Left ventricle myocardium inferior (tissue), 1 donor: ENCODE data around the gene MYO5C. TPM values are rescaled to one million over a fixed set of nuclear protein-coding genes. Genes with fewer than 3 reads are reported as not detected.

Experiments used
- DNase-seq: peaks from one replicate; pipeline ENCODE4 v3.0.0-alpha.2; 2020
- H3K27ac ChIP-seq: fragments of 200-600 bp; replicated peaks from 2 replicates; pipeline ENCODE4 v1.8.0; 2021
- H3K27me3 ChIP-seq: fragments of 200-600 bp; 2 replicates; pipeline ENCODE4 v1.8.0; 2021; ENCODE audit warnings: low read depth
- H3K36me3 ChIP-seq: fragments of 200-600 bp; 2 replicates; pipeline ENCODE4 v1.8.0; 2021
- H3K4me1 ChIP-seq: fragments of 200-600 bp; 2 replicates; pipeline ENCODE4 v1.8.0; 2021
- H3K4me3 ChIP-seq: fragments of 200-600 bp; 2 replicates; pipeline ENCODE4 v1.8.0; 2021; ENCODE audit warnings: mild to moderate bottlenecking, moderate library complexity
- H3K9me3 ChIP-seq: fragments of 200-600 bp; replicated peaks from 2 replicates; pipeline ENCODE4 v1.8.0; 2021
- intact Hi-C: fragments of 100-400 bp; cut with micrococcal nuclease; formaldehyde crosslinking; loops from one replicate; pipeline ENCODE4 v1.11.0; 2022
- total RNA-seq: library from RNA; stranded (reverse); fragmentation: NEBNext Ultra II Directional; extraction: Animal tissue kit (Norgen Biotek cat#: 25700); gene quantifications from one replicate; pipeline ENCODE4 v1.2.1, GENCODE V29; 2021
- TF ChIP-seq, protein P1 (sequence below): fragments of 200-600 bp; IDR thresholded peaks from 2 replicates; pipeline ENCODE4 v1.8.0; 2021; ENCODE audit warnings: antibody characterized with exemption, mild to moderate bottlenecking, borderline replicate concordance
- donor health status: DM: no; HTN: yes; CAD: no; lungs with severe emphysema.

MYO5C gene
- total RNA-seq, 1 donor from 2014 or later, result 2.9 TPM

DNA sequence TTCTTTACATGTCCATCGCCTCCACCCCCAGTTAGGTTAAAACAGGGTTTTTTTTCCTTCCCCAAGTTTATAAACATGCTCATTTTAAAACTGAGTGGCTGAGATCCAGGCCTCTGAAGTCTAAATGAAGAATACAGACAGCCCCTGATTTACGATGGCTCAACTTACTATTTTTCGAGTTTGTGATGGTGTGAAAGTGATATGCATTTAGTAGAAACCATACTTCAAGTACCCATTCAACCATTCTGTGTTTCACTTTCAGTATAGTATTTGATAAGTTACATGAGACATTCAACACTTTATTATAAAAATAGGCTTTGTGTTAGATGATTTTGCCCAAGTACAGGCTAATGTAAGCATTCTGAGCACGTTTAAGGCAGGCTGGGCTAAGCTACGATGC lies 73.9 kb downstream of the MYO5C start:
- H3K9me3 ChIP-seq, result no peaks in the 10 kb centered on the region
- H3K27ac ChIP-seq, result no peak overlapping the region
- intact Hi-C loops, result no loop called here
- no peaks in the 10 kb centered on the region for H3K4me1 ChIP-seq
- no peak for DNase-seq
- no peaks in the 10 kb centered on the region for H3K27me3 ChIP-seq
- TF ChIP-seq, protein P1, sequence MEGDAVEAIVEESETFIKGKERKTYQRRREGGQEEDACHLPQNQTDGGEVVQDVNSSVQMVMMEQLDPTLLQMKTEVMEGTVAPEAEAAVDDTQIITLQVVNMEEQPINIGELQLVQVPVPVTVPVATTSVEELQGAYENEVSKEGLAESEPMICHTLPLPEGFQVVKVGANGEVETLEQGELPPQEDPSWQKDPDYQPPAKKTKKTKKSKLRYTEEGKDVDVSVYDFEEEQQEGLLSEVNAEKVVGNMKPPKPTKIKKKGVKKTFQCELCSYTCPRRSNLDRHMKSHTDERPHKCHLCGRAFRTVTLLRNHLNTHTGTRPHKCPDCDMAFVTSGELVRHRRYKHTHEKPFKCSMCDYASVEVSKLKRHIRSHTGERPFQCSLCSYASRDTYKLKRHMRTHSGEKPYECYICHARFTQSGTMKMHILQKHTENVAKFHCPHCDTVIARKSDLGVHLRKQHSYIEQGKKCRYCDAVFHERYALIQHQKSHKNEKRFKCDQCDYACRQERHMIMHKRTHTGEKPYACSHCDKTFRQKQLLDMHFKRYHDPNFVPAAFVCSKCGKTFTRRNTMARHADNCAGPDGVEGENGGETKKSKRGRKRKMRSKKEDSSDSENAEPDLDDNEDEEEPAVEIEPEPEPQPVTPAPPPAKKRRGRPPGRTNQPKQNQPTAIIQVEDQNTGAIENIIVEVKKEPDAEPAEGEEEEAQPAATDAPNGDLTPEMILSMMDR, result no peak
- H3K4me3 ChIP-seq, result no peak overlapping the region
- peaks cover 8% of the 10 kb centered on the region for H3K36me3 ChIP-seq

DNA sequence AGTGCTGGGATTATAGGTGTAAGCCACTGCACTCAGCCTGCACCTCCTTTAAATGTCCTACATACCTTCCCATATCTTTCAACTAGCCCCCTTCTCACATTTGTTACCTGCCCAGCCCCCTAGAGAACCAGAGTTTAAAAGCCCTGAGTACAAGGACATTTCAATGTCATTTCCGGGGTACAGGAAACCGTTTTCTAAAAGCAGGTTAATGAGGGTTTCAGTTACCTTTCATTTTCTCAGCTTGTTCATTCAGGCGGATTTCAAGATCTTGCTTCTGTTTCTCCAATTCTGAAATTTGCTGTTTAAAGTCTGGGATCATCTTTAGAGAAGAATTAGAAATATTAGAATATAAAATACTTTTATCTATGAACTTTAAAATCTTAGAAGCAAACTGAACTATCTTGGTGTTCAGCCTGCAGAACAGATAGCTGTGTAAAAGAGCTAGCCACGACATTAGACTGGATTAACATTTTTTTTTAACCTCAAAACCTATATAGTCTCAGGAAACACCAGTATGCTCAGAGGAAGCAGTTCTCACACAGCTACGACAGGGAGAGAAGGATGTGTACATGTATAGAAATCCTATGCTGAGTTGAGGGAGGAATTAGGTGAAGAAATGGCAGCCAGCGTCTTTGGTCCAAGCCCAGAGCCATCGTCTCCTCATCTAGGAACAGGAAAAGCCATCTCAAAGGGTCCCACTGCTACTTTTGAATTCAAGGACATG lies 74.5 kb downstream of the MYO5C start:
- intact Hi-C loops, result no loop called here

DNA sequence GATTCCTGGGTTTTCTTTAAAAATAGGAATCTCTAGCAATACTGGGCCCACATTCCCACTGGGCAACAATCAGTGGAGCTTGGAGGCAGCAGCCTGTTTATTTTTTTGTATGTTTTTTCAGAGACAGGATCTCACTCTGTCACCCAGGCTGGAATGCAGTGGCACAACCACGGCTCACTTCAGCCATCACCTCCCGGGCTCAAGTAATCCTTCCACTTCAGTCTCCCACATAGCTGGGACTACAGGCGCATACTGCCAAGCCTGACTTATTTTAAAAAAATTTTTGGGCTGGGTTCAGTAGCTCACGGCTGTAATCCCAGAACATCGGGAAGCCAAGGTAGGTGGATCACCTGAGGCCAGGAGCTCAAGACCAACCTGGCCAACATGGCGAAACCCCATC lies 75.4 kb downstream of the MYO5C start:
- intact Hi-C loops, result no loop called here
- TF ChIP-seq, protein P1, result no peak
- DNase-seq, result no peak

More for the DNA sequence above, 74.5 kb downstream of the MYO5C start:
- no peak overlapping the region for H3K4me3 ChIP-seq
- no peaks in the 10 kb centered on the region for H3K4me1 ChIP-seq
- H3K9me3 ChIP-seq, result no peaks in the 10 kb centered on the region
- TF ChIP-seq, protein P1, result no peak
- peaks cover 8% of the 10 kb centered on the region for H3K36me3 ChIP-seq
- no peaks in the 10 kb centered on the region for H3K27me3 ChIP-seq
- no peak overlapping the region for H3K27ac ChIP-seq
- DNase-seq, result no peak

DNA sequence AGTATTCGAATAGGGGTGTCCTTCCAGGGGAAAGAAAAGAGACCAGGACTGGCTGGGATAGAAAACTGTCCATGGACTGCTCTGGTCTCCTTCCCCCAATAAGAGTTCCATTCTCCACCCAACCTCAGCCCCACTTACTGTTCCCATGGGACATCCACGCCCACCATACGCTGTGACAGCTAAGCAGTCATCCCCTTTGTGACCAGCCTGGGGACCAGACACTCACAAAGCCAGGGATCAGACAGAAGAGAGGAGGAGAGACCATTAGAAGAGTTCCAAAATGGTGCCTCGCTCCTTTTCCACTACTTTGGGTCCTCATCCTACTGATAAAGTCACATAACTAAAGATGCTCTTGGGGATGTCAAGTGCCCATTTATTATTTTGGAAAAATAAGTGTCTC lies 76.8 kb downstream of the MYO5C start:
- H3K27me3 ChIP-seq, result no peaks in the 10 kb centered on the region
- no peak for DNase-seq
- TF ChIP-seq, protein P1, result no peak
- no peaks in the 10 kb centered on the region for H3K9me3 ChIP-seq
- H3K4me1 ChIP-seq, result no peaks in the 10 kb centered on the region
- intact Hi-C loops, result no loop called here
- no peak overlapping the region for H3K27ac ChIP-seq
- H3K4me3 ChIP-seq, result no peak overlapping the region
- H3K36me3 ChIP-seq, result no peaks in the 10 kb centered on the region

More for the DNA sequence above, 75.4 kb downstream of the MYO5C start:
- no peak overlapping the region for H3K27ac ChIP-seq
- no peak overlapping the region for H3K4me3 ChIP-seq
- H3K4me1 ChIP-seq, result no peaks in the 10 kb centered on the region
- H3K9me3 ChIP-seq, result no peaks in the 10 kb centered on the region
- H3K36me3 ChIP-seq, result peaks cover 8% of the 10 kb centered on the region
- no peaks in the 10 kb centered on the region for H3K27me3 ChIP-seq

DNA sequence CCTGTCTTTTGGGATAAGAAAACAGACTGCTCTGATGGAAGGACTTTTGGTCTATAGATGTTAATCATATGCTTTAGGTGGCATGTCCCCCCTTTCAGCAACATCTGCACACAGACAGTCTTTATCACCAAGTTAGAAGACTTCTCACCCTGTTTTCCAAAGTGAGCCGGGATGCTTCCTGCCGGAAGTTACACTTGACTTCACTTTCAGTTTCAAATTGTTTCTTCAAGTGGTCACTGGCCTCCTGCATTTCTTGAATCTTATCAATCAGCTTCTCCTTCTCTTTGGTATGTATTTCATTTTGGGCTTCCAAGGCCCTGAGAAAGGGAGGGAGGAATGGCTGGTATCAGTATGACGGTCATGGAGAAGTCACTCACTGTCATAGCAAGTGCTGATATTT lies 77.2 kb downstream of the MYO5C start:
- peaks cover 4% of the 10 kb centered on the region for H3K36me3 ChIP-seq
- TF ChIP-seq, protein P1, result no peak
- intact Hi-C loops, result no loop called here
- H3K4me1 ChIP-seq, result no peaks in the 10 kb centered on the region
- no peaks in the 10 kb centered on the region for H3K27me3 ChIP-seq
- H3K9me3 ChIP-seq, result no peaks in the 10 kb centered on the region
- no peak overlapping the region for H3K4me3 ChIP-seq
- DNase-seq, result no peak
- no peak overlapping the region for H3K27ac ChIP-seq
